Measurements from ENCODE around the gene CHRNB4. TPM values are rescaled to one million over a fixed set of nuclear protein-coding genes. Genes with fewer than 3 reads are reported as not detected.
"Not testable (repeated sequence)": the region's sequence is repeated elsewhere in the genome, so short reads cannot be mapped to it uniquely, and the experiment has no call there.

CHRNB4 gene
- 0.06 TPM in 1 of 2 replicates, not detected in the other for total RNA-seq (2014; rRNA removed; shearing (Covaris generic))

GRCh38 chr15:78641102-78641748 lies at the start of gene CHRNB4:
CHRNB4 (minus strand) TSS chr15:78641210; CDS start chr15:78641133, 77 bp downstream.
- Histone ChIP-seq H3K4me3 (peak within 1 kb of the TSS; percentile 54), H3K9me3 (replicated peaks) (no peaks in the 10 kb centered on the region), H3K27me3 (peaks cover 4% of the 10 kb centered on the region; the same call in 1 of the 2 replicates), H3K36me3 (no peaks in the 10 kb centered on the region), H3K27ac (no peak within 1 kb of the TSS), H3K4me1 (no peaks in the 10 kb centered on the region)
- DNase-seq: peak; percentile 51 to 54

GRCh38 chr15:78689626-78690025 lies 48.6 kb upstream of the CHRNB4 start:
- Histone ChIP-seq H3K4me1 (no peaks in the 10 kb centered on the region), H3K4me3 (no peak overlapping the region), H3K36me3 (no peaks in the 10 kb centered on the region), H3K27me3 (no peaks in the 10 kb centered on the region), H3K27ac (no peak overlapping the region), H3K9me3 (replicated peaks) (no peaks in the 10 kb centered on the region)
- DNase-seq: no peak

GRCh38 chr15:78685925-78686324 lies 44.9 kb upstream of the CHRNB4 start:
- H3K9me3 ChIP-seq (replicated peaks): no peaks in the 10 kb centered on the region
- no peak overlapping the region for H3K27ac ChIP-seq
- no peaks in the 10 kb centered on the region for H3K4me1 ChIP-seq
- no peak overlapping the region for H3K4me3 ChIP-seq
- no peak for DNase-seq
- H3K36me3 ChIP-seq: no peaks in the 10 kb centered on the region
- no peaks in the 10 kb centered on the region for H3K27me3 ChIP-seq

DNA sequence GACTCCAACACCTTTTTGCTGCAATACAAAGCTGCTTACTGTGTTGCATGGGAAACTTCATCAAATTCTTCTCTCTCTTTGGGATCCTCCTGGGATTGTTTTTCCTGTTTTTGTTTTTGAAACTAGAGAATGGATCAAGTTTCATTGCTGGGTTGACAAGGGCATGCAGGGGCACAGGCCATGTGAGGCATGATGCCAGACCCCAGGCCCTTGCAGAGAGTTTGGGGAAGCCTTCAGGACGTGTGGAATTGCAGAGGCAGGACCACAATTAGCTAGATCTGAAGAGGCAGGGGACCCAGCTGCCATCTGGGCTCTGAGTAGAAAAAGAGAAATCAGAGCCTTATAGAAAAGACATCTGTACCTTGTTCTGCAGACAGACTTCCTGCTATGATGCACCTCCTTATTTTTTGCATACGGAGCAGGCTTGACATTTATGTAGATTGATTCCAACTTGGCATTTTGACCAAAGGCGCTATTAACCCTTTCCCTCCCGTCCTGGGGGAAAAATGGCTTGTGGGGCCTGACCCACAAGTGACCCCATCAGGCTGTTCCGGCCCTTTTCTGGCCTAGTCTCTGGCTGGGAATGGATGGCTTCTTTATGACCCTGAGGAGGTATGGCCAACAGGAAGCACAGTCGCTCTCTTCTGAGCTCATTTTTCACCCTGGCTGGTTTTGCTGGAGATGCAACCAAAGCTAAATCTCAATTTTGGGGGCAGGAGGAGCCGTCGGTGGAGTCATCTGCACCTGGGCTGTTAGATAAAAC lies 44.3 kb upstream of the CHRNB4 start:
- H3K27me3 ChIP-seq: no peaks in the 10 kb centered on the region
- no peaks in the 10 kb centered on the region for H3K9me3 ChIP-seq (replicated peaks)
- no peaks in the 10 kb centered on the region for H3K36me3 ChIP-seq
- H3K4me3 ChIP-seq: no peak overlapping the region
- no peak for DNase-seq
- H3K4me1 ChIP-seq: no peaks in the 10 kb centered on the region
- H3K27ac ChIP-seq: no peak overlapping the region

GRCh38 chr15:78684657-78685056 lies 43.6 kb upstream of the CHRNB4 start:
- H3K4me1 ChIP-seq: no peaks in the 10 kb centered on the region
- no peak overlapping the region for H3K4me3 ChIP-seq
- H3K36me3 ChIP-seq: no peaks in the 10 kb centered on the region
- no peak for DNase-seq
- H3K9me3 ChIP-seq (replicated peaks): no peaks in the 10 kb centered on the region
- no peak overlapping the region for H3K27ac ChIP-seq
- H3K27me3 ChIP-seq: no peaks in the 10 kb centered on the region

GRCh38 chr15:78683599-78683998 lies 42.6 kb upstream of the CHRNB4 start:
- not testable (repeated sequence) for DNase-seq; H3K4me1 ChIP-seq; H3K9me3 ChIP-seq (replicated peaks); H3K36me3 ChIP-seq; H3K27ac ChIP-seq; H3K27me3 ChIP-seq; H3K4me3 ChIP-seq

- Histone ChIP-seq H3K27me3 (no peaks in the 10 kb centered on the region), H3K36me3 (no peaks in the 10 kb centered on the region), H3K27ac (no peak overlapping the region), H3K4me3 (no peak overlapping the region), H3K4me1 (no peaks in the 10 kb centered on the region), H3K9me3 (replicated peaks) (no peaks in the 10 kb centered on the region)
- DNase-seq: no peak
Observed at GRCh38 chr15:78682693-78683410, 41.8 kb upstream of the CHRNB4 start.

- no peak for DNase-seq
- H3K27ac ChIP-seq: no peak overlapping the region
Observed at GRCh38 chr15:78682004-78682651, 41.1 kb upstream of the CHRNB4 start.

DNA sequence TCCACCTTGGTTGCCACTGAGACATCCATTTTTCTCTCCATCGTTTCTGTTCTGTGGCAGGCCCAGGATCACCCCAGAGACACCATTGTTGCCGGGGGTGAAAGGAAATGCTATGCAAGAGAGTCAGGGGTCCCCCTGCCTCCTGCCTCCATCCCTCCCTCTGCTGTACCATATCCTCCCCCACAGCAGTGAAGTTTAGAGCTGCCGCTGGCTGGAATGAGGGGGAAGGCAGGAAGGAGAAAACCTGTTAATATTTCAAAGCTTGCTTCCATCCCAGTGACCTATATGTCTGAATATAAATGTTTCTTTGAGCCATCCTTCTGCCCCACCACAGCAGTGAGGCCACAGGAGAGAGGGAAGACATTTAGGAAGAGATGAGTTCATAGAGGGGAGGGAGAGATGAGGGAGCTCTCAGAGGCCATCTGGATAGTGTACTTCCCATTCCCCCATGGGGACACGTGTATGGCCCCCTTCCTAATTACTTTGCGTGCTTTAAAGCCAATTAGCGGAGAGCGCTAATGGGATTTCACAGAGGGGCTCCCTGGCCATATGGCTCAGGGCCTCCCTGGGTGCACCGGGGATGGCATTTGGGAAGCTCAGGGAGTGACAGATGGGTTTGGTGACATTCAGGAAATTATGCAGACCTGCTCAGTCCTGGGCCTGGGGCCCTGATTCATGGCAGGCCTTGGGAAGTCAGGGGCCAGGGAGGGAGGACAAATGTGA lies 40.4 kb upstream of the CHRNB4 start:
- no peaks in the 10 kb centered on the region for H3K9me3 ChIP-seq (replicated peaks)
- no peak for DNase-seq
- no peak overlapping the region for H3K27ac ChIP-seq
- H3K27me3 ChIP-seq: no peaks in the 10 kb centered on the region
- no peaks in the 10 kb centered on the region for H3K36me3 ChIP-seq
- H3K4me3 ChIP-seq: no peak overlapping the region
- H3K4me1 ChIP-seq: no peaks in the 10 kb centered on the region

More at GRCh38 chr15:78682004-78682651, 41.1 kb upstream of the CHRNB4 start:
- H3K27me3 ChIP-seq: no peaks in the 10 kb centered on the region
- H3K4me3 ChIP-seq: no peak overlapping the region
- H3K36me3 ChIP-seq: no peaks in the 10 kb centered on the region
- H3K9me3 ChIP-seq (replicated peaks): no peaks in the 10 kb centered on the region
- no peaks in the 10 kb centered on the region for H3K4me1 ChIP-seq

- Histone ChIP-seq H3K9me3 (replicated peaks) (no peaks in the 10 kb centered on the region), H3K36me3 (no peaks in the 10 kb centered on the region), H3K27me3 (no peaks in the 10 kb centered on the region), H3K27ac (no peak overlapping the region), H3K4me3 (no peak overlapping the region), H3K4me1 (no peaks in the 10 kb centered on the region)
- DNase-seq: no peak
Observed at GRCh38 chr15:78680431-78681075, 39.5 kb upstream of the CHRNB4 start.

DNA sequence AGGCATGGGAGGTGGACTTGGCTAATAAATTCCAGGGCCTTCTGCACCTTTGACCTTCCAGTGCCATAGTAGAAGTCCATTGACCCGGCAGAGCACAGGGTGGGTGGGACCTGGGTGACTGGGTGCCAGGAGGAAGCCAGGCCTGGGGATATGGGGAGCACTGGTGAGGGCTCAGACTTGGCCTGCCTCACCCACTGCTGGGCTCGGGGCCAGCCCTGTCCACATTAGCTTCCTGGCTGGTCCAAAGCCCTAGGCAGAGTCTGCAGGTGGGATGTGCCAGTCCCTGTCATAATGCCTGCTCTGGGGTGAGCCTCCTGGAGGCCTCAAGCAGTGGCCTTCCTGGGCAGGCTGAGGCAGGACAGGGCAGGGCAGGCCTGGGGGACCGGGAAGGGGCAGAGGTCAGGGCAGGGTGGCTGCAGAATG lies 38.1 kb upstream of the CHRNB4 start:
- no peaks in the 10 kb centered on the region for H3K27me3 ChIP-seq
- H3K27ac ChIP-seq: no peak overlapping the region
- H3K36me3 ChIP-seq: no peaks in the 10 kb centered on the region

GRCh38 chr15:78676424-78677110 lies 35.6 kb upstream of the CHRNB4 start:
- no peak for DNase-seq
- Histone ChIP-seq H3K4me1 (peaks cover 3% of the 10 kb centered on the region), H3K27ac (no peak overlapping the region)

More for the DNA sequence above, 38.1 kb upstream of the CHRNB4 start:
- DNase-seq: no peak
- H3K4me3 ChIP-seq: no peak overlapping the region
- no peaks in the 10 kb centered on the region for H3K4me1 ChIP-seq
- no peaks in the 10 kb centered on the region for H3K9me3 ChIP-seq (replicated peaks)

DNA sequence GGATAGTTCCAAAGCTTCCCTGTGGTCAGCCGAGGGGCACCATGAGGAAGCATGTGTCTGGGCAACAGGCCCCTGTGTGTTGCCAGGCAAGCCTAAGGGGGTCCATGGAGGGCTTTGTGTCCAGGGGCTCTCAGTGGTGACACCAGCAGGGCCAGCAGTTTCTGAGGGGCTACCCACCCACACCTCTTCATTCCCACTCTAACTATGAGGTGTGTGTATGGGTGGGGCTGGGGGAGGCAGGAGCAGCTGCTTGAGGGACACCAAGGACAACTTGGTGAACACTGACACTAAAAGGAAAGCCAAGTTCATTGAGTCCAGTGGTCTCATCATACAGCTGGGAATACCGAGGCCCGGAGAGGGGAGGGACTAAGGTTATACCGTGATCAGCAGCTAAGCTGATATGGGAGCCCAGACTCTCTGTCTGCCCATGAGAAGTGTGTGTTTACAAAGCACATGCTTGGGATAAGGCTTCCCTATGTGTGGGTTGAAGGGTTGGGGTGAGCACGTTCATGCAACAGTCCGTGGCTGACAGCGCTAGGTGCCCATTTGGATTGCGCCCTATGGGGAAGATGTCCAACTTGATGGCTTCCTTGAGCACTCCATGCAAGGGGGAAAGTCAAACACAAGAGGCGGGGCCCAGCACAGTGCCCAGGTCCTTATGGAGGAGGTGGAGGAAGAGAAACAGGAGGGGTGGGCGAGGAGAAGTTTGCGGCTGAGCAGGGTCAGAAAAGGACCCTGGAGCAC lies 34.8 kb upstream of the CHRNB4 start:
- no peaks in the 10 kb centered on the region for H3K36me3 ChIP-seq
- H3K4me3 ChIP-seq: no peak overlapping the region
- DNase-seq: no peak
- H3K27ac ChIP-seq: no peak overlapping the region
- H3K9me3 ChIP-seq (replicated peaks): no peaks in the 10 kb centered on the region
- peaks cover 6% of the 10 kb centered on the region; the same call in 1 of the 2 replicates for H3K27me3 ChIP-seq
- peaks cover 3% of the 10 kb centered on the region for H3K4me1 ChIP-seq

More at GRCh38 chr15:78676424-78677110, 35.6 kb upstream of the CHRNB4 start:
- no peak overlapping the region for H3K4me3 ChIP-seq
- no peaks in the 10 kb centered on the region for H3K9me3 ChIP-seq (replicated peaks)
- H3K27me3 ChIP-seq: no peaks in the 10 kb centered on the region
- no peaks in the 10 kb centered on the region for H3K36me3 ChIP-seq
